PFSK-1 (cell line): ENCODE measurements around the gene LDB2.

Experiments used
- POLR2AphosphoS5 ChIP-seq: IDR thresholded peaks from 2 replicates; pipeline ENCODE4 v1.6.1; 2012; ENCODE audit warnings: low read depth, mild to moderate bottlenecking, control low read depth, low read length, moderate library complexity
- SIN3A ChIP-seq: IDR thresholded peaks from 2 replicates; pipeline ENCODE4 v1.6.1; 2012; ENCODE audit warnings: mild to moderate bottlenecking, low read length, moderate library complexity, borderline replicate concordance; ENCODE audit not compliant: insufficient read depth
- TAF1 ChIP-seq: IDR thresholded peaks from 2 replicates; pipeline ENCODE4 v1.6.1; 2012; ENCODE audit warnings: low read length, control low read depth, borderline replicate concordance; ENCODE audit not compliant: insufficient read depth
- TF ChIP-seq, protein P1 (sequence below), 2 experiments: IDR thresholded peaks; 2 replicates each; pipeline versions ENCODE4 v1.6.1 to v1.8.0; 2011 to 2012; ENCODE audit warnings: low read depth in 2 of 2, low read length in 2 of 2, control low read depth in 1 of 2, inconsistent platforms in 1 of 2, mild to moderate bottlenecking in 1 of 2, moderate library complexity in 1 of 2; ENCODE audit not compliant: insufficient read depth in 1 of 2

DNA sequence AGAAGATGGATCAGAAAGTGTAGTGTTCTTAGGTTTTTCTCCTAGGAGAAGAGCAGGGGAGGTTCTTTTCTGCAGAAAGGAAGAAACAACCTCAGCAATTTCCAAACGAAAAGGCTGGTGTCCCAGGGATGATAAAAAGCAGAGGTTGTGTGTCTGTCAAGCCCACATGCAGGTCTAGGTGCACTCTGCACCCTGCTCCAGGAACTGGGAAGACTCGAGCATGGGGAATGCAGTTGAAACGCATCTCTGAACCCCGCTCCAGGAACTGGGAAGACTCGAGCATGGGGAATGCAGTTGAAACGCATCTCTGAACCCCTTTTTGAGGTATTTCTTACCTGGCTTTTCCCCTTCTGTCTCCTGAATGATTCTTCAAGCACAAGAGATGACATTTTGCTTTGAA lies 171.2 kb downstream of the LDB2 start:
- TF ChIP-seq TAF1, result no peak
- TF ChIP-seq POLR2AphosphoS5, result no peak
- TF ChIP-seq, protein P1, sequence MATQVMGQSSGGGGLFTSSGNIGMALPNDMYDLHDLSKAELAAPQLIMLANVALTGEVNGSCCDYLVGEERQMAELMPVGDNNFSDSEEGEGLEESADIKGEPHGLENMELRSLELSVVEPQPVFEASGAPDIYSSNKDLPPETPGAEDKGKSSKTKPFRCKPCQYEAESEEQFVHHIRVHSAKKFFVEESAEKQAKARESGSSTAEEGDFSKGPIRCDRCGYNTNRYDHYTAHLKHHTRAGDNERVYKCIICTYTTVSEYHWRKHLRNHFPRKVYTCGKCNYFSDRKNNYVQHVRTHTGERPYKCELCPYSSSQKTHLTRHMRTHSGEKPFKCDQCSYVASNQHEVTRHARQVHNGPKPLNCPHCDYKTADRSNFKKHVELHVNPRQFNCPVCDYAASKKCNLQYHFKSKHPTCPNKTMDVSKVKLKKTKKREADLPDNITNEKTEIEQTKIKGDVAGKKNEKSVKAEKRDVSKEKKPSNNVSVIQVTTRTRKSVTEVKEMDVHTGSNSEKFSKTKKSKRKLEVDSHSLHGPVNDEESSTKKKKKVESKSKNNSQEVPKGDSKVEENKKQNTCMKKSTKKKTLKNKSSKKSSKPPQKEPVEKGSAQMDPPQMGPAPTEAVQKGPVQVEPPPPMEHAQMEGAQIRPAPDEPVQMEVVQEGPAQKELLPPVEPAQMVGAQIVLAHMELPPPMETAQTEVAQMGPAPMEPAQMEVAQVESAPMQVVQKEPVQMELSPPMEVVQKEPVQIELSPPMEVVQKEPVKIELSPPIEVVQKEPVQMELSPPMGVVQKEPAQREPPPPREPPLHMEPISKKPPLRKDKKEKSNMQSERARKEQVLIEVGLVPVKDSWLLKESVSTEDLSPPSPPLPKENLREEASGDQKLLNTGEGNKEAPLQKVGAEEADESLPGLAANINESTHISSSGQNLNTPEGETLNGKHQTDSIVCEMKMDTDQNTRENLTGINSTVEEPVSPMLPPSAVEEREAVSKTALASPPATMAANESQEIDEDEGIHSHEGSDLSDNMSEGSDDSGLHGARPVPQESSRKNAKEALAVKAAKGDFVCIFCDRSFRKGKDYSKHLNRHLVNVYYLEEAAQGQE (IDR thresholded peaks at IDR 0.05; ENCODE audit: insufficient read depth in 1 of 2, low read depth in 2 of 2, low read length in 2 of 2), result no peak
- TF ChIP-seq SIN3A, result no peak
